HEK293 (cell line): ENCODE data around the gene C16orf74.

Experiments used
- BCL6B ChIP-seq: fragments of 450-650 bp; formaldehyde crosslinking; IDR thresholded peaks from 2 replicates; pipeline ENCODE4 v1.5.1; 2017; ENCODE audit warnings: missing biosample characterization, missing genetic modification characterization
- CTCF ChIP-seq: fragments of 450-650 bp; formaldehyde crosslinking; IDR thresholded peaks from 2 replicates; pipeline ENCODE4 v1.5.1; 2016; ENCODE audit warnings: missing biosample characterization, missing genetic modification characterization
- ZBTB7A ChIP-seq: fragments of 450-650 bp; formaldehyde crosslinking; IDR thresholded peaks from 2 replicates; pipeline ENCODE4 v1.5.1; 2016; ENCODE audit warnings: low read depth, missing biosample characterization, missing genetic modification characterization
- ZNF639 ChIP-seq: fragments of 450-650 bp; formaldehyde crosslinking; IDR thresholded peaks from 2 replicates; pipeline ENCODE4 v1.5.1; 2016; ENCODE audit warnings: missing biosample characterization, missing genetic modification characterization

- TF ChIP-seq BCL6B (tag by site-specific recombination) (no peak), CTCF (tag by site-specific recombination) (peak; percentile 15; the same call in 1 of the 2 replicates), ZNF639 (tag by site-specific recombination) (no peak), ZBTB7A (tag by site-specific recombination) (no peak)
Observed at GRCh38 chr16:85799497-85800320, 48.8 kb upstream of the C16orf74 start, which contains the start of the genes COX4I1 and EMC8.
